AG10803 (cell line): ENCODE measurements around the gene NEK8.

Experiments
- DNase-seq: peaks from one replicate; pipeline ENCODE4 v3.0.0; 2010; ENCODE audit warnings: low read depth
- H3K4me3 ChIP-seq: 2 replicates; pipeline ENCODE4 v1.5.1; 2011; ENCODE audit warnings: mild to moderate bottlenecking, low read length, control low read depth
- TF ChIP-seq, protein P1 (sequence below): conservative IDR thresholded peaks from 2 replicates; pipeline ENCODE4 v1.5.1; 2011; ENCODE audit warnings: mild to moderate bottlenecking, low read length, control low read depth, inconsistent platforms

Gene NEK8

GRCh38 chr17:28758411-28759121 lies 30.0 kb downstream of the NEK8 start:
- H3K4me3 ChIP-seq = no peak overlapping the region
- TF ChIP-seq, protein P1, sequence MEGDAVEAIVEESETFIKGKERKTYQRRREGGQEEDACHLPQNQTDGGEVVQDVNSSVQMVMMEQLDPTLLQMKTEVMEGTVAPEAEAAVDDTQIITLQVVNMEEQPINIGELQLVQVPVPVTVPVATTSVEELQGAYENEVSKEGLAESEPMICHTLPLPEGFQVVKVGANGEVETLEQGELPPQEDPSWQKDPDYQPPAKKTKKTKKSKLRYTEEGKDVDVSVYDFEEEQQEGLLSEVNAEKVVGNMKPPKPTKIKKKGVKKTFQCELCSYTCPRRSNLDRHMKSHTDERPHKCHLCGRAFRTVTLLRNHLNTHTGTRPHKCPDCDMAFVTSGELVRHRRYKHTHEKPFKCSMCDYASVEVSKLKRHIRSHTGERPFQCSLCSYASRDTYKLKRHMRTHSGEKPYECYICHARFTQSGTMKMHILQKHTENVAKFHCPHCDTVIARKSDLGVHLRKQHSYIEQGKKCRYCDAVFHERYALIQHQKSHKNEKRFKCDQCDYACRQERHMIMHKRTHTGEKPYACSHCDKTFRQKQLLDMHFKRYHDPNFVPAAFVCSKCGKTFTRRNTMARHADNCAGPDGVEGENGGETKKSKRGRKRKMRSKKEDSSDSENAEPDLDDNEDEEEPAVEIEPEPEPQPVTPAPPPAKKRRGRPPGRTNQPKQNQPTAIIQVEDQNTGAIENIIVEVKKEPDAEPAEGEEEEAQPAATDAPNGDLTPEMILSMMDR = no peak
- no peak for DNase-seq

- H3K4me3 ChIP-seq = no peak overlapping the region
- TF ChIP-seq, protein P1 = no peak
- DNase-seq = no peak
These were observed 30.8 kb downstream of the NEK8 start for GRCh38 chr17:28759256-28759865.

DNA sequence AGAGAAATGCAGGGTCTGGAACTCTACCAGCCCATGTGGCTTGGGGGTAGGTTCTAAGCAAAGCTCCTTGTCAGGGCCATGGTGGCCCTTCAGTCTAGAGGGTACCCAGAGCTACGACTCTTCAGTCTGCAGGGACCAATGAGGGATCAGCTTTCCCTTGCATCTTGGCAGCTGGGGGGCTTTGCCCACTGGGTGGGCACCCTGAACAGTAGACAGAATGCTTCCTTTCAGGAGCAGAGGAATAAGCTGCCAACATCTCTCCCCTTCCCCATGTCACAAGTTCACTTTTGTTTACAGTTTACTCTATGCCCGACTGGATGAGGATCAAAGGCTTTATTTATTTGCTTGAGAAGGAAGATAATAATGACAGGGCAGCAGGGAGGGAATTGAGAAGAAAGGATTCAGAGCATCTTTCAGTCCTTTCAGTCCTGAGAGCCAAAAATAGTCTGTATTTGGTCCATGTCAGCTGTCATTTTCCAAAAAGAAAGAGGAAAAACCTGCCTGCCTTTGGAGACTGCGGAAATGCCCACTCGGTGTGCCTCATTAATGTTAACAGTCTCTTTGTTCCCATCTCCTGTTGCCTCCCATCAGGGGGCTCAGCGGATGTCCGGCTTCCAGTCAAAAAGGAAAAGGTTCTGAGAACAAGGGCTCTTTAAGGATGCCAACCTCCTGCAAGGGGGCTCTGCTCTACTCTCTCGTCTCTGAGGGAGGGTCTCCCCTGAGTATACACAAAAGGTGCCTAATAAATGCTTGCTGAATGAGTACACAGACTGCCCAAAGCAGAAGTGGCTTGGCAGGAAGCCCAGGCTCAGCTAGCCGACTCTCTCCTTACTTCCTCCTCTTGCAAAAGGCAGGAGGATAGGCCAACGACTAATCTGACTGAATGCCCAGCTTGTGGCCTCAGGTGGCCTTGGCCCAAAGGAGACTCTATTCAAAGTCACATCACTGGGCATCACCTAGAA lies 32.3 kb downstream of the NEK8 start:
- peak; percentile 58 for DNase-seq
- no peak overlapping the region for H3K4me3 ChIP-seq
- TF ChIP-seq, protein P1 = no peak

DNA sequence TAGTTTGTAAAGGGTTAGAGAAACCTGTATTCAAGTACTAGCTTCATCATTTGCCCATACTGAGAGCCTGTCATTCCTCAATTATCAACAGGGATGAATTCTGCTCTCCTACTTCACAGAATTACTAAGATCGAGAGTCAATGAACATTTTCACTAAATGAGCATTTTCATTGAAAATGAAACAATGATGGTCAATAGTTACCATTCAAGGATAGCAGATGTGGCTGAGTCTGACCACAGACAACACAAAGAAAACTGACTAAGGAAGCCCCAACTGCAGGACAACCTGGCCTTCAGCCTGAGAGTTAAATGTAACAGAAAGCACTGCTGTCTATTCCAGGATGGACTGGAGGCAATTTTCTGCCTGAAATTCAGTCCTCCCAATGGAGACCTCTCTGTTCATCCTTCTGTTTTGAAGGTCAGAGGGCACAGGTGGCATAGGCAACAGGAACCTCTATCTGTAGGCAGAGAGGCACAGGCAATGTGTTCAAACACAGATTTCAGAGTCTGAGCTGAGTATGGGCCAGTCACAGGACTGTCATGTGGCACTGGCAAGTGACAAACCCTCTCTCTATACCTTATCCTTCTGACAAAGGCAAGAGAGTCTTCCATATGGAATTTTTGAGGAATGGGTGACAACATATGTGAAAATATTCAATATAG lies 34.7 kb downstream of the NEK8 start:
- H3K4me3 ChIP-seq = no peak overlapping the region
- DNase-seq = no peak
- TF ChIP-seq, protein P1 = no peak

DNA sequence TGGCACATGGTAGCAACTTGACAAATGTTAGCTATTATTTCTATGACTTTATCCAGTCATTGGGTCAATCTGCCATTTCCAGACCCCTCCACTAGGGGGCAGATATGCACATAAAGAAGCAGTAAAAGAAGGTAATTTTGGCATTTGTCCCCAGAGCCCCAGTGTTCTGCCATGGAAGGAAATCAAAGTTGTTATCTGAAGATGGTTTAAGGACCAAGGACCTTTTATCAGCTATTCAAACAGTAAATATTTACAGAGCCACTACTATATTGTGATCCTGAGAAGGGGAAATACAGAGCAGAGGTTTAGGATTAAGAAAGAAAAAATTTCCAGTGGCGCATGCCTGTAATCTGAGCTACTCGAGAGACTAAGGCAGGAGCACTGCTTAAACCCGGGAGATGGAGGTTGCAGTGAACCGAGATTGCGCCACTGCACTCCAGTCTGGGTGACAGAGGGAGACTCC lies 35.2 kb downstream of the NEK8 start:
- TF ChIP-seq, protein P1 = peak; percentile 93
- H3K4me3 ChIP-seq = no peak overlapping the region
- DNase-seq = peak; percentile 79

DNA sequence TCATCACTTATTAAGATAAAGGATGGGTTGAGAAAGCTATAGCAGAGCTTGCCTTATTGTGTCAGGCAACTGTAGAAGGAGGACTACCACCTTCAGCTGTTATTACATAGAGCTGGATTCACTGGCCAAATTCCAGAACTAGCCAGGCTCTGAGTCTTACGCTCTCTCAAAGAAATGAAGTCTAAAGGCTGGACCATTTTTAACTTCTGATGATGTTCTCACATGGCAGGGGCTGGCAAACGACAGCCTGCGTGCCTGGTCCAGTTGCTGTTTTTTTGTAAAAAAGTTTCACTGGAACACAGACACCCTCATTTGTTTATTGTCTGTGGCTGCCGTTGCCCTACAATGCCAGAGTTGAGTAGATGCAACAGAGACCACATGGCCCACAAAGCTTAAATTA lies 36.5 kb downstream of the NEK8 start:
- H3K4me3 ChIP-seq = no peak overlapping the region
- TF ChIP-seq, protein P1 = no peak
- no peak for DNase-seq
